NB4 (cell line): ENCODE data around the gene FAM169A.
"Not testable (repeated sequence)": the region's sequence is repeated elsewhere in the genome, so short reads cannot be mapped to it uniquely, and the experiment has no call there.

ENCODE experiments used
- DNase-seq: peaks from one replicate; pipeline ENCODE4 v3.0.0; 2010; ENCODE audit warnings: low read depth
- H3K4me3 ChIP-seq: one replicate; pipeline ENCODE4 v1.5.1; 2011; ENCODE audit warnings: mild to moderate bottlenecking, low read depth, low read length, moderate library complexity
- MYC ChIP-seq: IDR thresholded peaks from 2 replicates; pipeline ENCODE4 v1.6.1; 2011; ENCODE audit warnings: low read depth, low read length
- POLR2A ChIP-seq: IDR thresholded peaks from 2 replicates; pipeline ENCODE4 v1.6.1; 2011; ENCODE audit warnings: mild to moderate bottlenecking; ENCODE audit not compliant: insufficient read length; ENCODE audit errors: extremely low read depth
- TF ChIP-seq, protein P1 (sequence below): IDR thresholded peaks from one replicate; pipeline ENCODE4 v1.5.1; 2012; ENCODE audit warnings: low read depth, low read length
- TF ChIP-seq, protein P2 (sequence below): IDR thresholded peaks from 2 replicates; pipeline ENCODE4 v1.6.1; 2011; ENCODE audit warnings: low read depth, low read length

Gene FAM169A, protein sequence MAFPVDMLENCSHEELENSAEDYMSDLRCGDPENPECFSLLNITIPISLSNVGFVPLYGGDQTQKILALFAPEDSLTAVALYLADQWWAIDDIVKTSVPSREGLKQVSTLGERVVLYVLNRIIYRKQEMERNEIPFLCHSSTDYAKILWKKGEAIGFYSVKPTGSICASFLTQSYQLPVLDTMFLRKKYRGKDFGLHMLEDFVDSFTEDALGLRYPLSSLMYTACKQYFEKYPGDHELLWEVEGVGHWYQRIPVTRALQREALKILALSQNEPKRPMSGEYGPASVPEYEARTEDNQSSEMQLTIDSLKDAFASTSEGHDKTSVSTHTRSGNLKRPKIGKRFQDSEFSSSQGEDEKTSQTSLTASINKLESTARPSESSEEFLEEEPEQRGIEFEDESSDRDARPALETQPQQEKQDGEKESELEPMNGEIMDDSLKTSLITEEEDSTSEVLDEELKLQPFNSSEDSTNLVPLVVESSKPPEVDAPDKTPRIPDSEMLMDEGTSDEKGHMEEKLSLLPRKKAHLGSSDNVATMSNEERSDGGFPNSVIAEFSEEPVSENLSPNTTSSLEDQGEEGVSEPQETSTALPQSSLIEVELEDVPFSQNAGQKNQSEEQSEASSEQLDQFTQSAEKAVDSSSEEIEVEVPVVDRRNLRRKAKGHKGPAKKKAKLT

GRCh38 chr5:74865804-74866595 is at the start of gene FAM169A:
TSS of gene FAM169A (minus strand) at chr5:74866387. CDS start at chr5:74841676, 24,711 bp downstream.
- no peak for DNase-seq
- no peak within 1 kb of the TSS for H3K4me3 ChIP-seq
- TF ChIP-seq POLR2A = no peak
- TF ChIP-seq, protein P1, sequence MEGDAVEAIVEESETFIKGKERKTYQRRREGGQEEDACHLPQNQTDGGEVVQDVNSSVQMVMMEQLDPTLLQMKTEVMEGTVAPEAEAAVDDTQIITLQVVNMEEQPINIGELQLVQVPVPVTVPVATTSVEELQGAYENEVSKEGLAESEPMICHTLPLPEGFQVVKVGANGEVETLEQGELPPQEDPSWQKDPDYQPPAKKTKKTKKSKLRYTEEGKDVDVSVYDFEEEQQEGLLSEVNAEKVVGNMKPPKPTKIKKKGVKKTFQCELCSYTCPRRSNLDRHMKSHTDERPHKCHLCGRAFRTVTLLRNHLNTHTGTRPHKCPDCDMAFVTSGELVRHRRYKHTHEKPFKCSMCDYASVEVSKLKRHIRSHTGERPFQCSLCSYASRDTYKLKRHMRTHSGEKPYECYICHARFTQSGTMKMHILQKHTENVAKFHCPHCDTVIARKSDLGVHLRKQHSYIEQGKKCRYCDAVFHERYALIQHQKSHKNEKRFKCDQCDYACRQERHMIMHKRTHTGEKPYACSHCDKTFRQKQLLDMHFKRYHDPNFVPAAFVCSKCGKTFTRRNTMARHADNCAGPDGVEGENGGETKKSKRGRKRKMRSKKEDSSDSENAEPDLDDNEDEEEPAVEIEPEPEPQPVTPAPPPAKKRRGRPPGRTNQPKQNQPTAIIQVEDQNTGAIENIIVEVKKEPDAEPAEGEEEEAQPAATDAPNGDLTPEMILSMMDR = no peak
- TF ChIP-seq MYC = no peak
- TF ChIP-seq, protein P2, sequence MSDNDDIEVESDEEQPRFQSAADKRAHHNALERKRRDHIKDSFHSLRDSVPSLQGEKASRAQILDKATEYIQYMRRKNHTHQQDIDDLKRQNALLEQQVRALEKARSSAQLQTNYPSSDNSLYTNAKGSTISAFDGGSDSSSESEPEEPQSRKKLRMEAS = no peak

DNA sequence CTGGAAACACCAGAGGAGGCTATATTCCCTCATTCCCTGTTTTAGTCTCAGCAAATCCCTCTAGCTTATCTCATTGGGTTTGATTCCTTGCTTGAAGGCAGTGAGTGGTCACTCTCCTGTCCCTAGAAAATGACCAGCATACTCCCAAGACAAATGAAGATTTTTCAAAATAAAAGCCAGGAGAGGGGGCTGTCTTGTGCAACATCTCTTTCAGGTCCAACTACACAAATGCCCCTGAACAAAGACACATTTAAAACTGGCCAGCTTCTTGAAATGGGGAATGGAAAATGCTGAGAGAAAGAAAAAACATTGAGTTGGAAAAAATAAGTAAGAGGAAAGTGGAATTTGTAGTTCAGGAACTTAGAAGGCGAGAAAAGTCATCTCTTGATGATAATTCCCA is 49.3 kb upstream of the FAM169A start:
- TF ChIP-seq, protein P1 = no peak
- TF ChIP-seq POLR2A = no peak
- TF ChIP-seq MYC = no peak
- TF ChIP-seq, protein P2 = no peak
- no peak for DNase-seq
- no peak overlapping the region for H3K4me3 ChIP-seq

DNA sequence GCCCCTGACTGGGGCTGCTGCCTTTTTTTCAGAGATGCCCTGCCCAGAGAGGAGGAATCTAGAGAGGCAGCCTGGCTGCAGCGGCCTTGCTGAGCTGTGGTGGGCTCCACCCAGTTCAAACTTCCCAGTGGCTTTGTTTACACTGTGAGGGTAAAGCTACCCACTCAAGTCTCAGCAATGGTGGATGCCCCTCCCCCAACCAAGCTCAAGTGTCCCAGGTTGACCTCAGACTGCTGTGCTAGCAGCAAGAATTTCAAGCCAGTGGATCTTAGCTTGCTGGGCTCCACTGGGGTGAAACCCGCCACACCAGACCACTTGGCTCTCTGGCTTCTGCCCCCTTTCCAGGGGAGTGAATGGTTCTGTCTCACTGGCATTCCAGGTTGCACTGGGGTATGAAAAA is 45.2 kb upstream of the FAM169A start:
- H3K4me3 ChIP-seq, DNase-seq: not testable (repeated sequence)

GRCh38 chr5:74909888-74910287 is 43.7 kb upstream of the FAM169A start:
- DNase-seq, H3K4me3 ChIP-seq: not testable (repeated sequence)

DNA sequence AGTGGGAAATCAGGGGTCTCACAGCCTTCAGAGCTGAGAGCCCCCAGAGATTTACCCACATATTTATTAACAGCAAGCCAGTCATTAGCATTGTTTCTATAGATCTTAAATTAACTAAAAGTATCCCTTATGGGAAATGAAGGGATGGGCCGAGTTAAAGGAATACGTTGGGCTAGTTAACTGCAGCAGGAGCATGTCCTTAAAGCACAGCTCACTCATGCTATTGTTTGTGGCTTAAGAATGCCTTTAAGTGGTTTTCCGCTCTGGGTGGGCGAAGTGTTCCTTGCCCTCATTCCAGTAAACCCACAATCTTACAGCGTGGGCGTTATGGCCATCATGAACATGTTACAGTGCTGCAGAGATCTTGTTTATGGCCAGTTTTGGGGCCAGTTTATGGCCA is 42.0 kb upstream of the FAM169A start:
- H3K4me3 ChIP-seq, DNase-seq: not testable (repeated sequence)

DNA sequence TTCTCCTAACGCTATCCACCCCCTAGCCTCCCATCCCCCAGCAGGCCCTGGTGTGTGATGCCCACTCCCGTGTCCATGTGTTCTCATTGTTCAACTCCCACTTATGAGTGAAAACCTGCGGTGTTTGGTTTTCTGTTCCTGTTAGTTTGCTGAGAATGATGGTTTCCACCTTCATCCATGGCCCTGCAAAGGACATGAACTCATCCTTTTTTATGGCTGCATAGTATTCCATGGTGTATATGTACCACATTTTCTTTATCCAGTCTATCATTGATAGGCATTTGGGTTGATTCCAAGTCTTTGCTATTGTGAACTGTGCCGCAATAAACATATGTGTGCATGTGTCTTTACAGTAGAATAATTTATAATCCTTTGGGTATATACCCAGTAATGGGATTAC is 38.5 kb upstream of the FAM169A start:
- not testable (repeated sequence) for DNase-seq, H3K4me3 ChIP-seq

DNA sequence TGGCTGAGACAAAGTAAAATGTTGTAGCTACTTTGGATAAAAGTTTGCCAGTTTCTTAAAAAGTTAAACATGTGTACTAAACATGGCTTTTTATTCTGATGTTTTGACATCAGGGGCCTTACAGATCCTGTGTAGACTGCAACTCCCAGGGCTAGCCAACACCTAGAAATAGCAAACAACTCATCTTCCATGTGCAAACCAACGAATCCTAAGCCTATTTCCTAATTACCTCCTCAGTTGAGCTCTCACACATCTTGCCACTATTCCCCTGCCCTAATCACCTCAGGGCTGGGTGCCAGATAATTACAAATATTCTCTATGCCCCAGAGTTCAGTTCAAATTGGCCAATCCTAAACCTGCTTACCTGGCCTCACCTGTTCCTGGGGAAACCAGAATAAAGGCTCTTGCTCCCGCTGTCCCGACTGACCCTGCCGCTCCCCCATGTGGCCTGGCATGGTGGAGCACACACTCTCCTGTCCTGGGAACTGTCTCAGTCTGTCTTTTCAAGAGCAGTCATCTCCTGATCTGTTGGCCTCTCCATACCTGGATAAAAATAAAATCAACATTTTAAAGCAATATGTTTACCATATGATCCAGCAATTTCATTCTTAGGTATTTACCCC is 37.1 kb upstream of the FAM169A start:
- DNase-seq = no peak
- H3K4me3 ChIP-seq = no peak overlapping the region
- no peak for TF ChIP-seq POLR2A
- TF ChIP-seq, protein P1 = peak; percentile 7

DNA sequence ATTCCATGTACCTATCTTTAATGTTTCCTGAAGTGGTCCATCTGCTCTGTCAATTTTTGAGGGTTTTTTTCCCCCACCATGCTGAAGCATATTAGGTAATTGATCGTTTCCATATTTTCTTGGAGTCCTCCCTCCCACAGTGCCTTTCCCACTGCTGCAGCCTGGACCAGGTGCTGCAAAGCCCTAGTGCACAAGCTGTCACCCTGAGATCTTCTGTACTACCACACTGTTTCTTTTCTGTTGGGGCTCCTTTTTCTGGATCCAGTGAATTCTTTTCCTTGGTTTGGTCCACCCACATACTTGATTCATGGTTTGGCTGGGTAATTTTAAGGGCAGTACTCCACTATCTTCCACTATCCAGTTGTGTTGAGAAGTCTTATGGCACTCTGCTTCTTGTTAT is 30.9 kb upstream of the FAM169A start:
- no peak for DNase-seq
- no peak overlapping the region for H3K4me3 ChIP-seq
- TF ChIP-seq POLR2A = no peak
- TF ChIP-seq MYC = no peak
- TF ChIP-seq, protein P2 = no peak
- TF ChIP-seq, protein P1 = no peak
